MM.1S (cell line): ENCODE measurements around the gene RBMX2.

ENCODE experiments used
- DNase-seq: peaks from one replicate; pipeline ENCODE4 v3.0.0-alpha.2; 2015
- H2AFZ ChIP-seq: fragments of 300-600 bp; sonication (generic); 2 replicates; pipeline ENCODE4 v1.6.0; 2016; ENCODE audit warnings: antibody characterized with exemption, low read length
- H3F3A ChIP-seq: fragments of 300-600 bp; sonication (generic); 2 replicates; pipeline ENCODE4 v1.6.1; 2016; ENCODE audit warnings: mild to moderate bottlenecking, antibody characterized with exemption, low read length, moderate library complexity, mixed read lengths; ENCODE audit not compliant: insufficient read depth
- H3K27ac ChIP-seq: fragments of 300-600 bp; sonication (generic); 2 replicates; pipeline ENCODE4 v1.5.1; 2016; ENCODE audit warnings: mild to moderate bottlenecking, low read length
- H3K27me3 ChIP-seq: fragments of 300-600 bp; sonication (generic); replicated peaks from 2 replicates; pipeline ENCODE4 v1.6.0; 2016; ENCODE audit warnings: low read length; ENCODE audit not compliant: insufficient read depth
- H3K36me3 ChIP-seq: fragments of 300-600 bp; sonication (generic); replicated peaks from 2 replicates; pipeline ENCODE4 v1.6.1; 2016; ENCODE audit warnings: mild to moderate bottlenecking, low read length, mixed read lengths; ENCODE audit not compliant: insufficient read depth
- H3K4me1 ChIP-seq: fragments of 300-600 bp; sonication (generic); 2 replicates; pipeline ENCODE4 v1.6.1; 2016; ENCODE audit warnings: low read length, mixed read lengths
- H3K4me2 ChIP-seq: fragments of 300-600 bp; sonication (generic); 2 replicates; pipeline ENCODE4 v1.6.0; 2016; ENCODE audit warnings: low read depth, low read length
- H3K4me3 ChIP-seq: fragments of 300-600 bp; sonication (generic); 2 replicates; pipeline ENCODE4 v1.5.1; 2016; ENCODE audit warnings: low read length, mixed read lengths
- H3K79me2 ChIP-seq: fragments of 300-600 bp; sonication (generic); 2 replicates; pipeline ENCODE4 v1.6.1; 2016; ENCODE audit warnings: mixed run types, low read length, mixed read lengths
- H3K9ac ChIP-seq: fragments of 300-600 bp; sonication (generic); 2 replicates; pipeline ENCODE4 v1.6.1; 2016; ENCODE audit warnings: low read length, mixed read lengths
- H3K9me2 ChIP-seq: fragments of 300-600 bp; sonication (generic); replicated peaks from 2 replicates; pipeline ENCODE4 v1.6.1; 2016; ENCODE audit warnings: mild to moderate bottlenecking, low read length, mixed read lengths; ENCODE audit not compliant: insufficient read depth
- H3K9me3 ChIP-seq: fragments of 300-600 bp; sonication (generic); replicated peaks from 2 replicates; pipeline ENCODE4 v1.6.1; 2016; ENCODE audit warnings: mild to moderate bottlenecking, low read length, mixed read lengths; ENCODE audit not compliant: insufficient read depth
- H4K20me1 ChIP-seq: fragments of 300-600 bp; sonication (generic); 2 replicates; pipeline ENCODE4 v1.6.1; 2016; ENCODE audit warnings: mild to moderate bottlenecking, low read length, moderate library complexity, mixed read lengths; ENCODE audit not compliant: insufficient read depth
- EZH2 ChIP-seq: fragments of 300-600 bp; sonication (generic); optimal IDR thresholded peaks from 2 replicates; pipeline ENCODE3; 2017; ENCODE audit warnings: low read depth, mild to moderate bottlenecking, antibody characterized with exemption, low read length, mixed read lengths
- EZH2phosphoT487 ChIP-seq: fragments of 300-600 bp; sonication (generic); IDR thresholded peaks from 2 replicates; pipeline ENCODE4 v1.6.1; 2018; ENCODE audit warnings: antibody characterized with exemption, low read length
- TF ChIP-seq, protein P1 (sequence below): fragments of 300-600 bp; sonication (generic); IDR thresholded peaks from 2 replicates; pipeline ENCODE4 v1.5.1; 2016; ENCODE audit warnings: antibody characterized with exemption, low read length, mixed read lengths

RBMX2 gene

DNA sequence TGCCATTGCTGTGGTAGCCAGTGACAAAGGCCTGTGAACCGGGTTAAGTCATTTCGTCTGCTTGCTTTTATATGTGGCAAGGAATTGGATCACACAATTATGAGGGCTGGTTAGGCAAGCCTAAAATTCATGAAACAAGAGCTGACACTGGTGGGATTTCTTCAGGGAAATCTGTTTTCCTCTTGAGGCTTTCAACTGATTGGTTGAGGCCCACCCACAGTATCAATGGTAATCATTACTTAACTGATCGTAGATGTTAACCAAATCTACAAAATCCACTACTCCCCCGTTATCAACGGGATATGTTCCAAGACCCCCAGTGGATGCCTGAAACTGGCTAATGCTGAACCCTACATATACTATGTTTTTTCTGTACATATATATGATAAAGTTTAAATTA, 13.0 kb downstream of the RBMX2 start:
- Histone ChIP-seq H3K4me3 (no peak overlapping the region), H3K27me3 (no peaks in the 10 kb centered on the region), H3K9ac (no peak overlapping the region), H3K4me2 (no peak overlapping the region), H4K20me1 (no peaks in the 10 kb centered on the region), H3K79me2 (no peaks in the 10 kb centered on the region), H3K9me3 (no peaks in the 10 kb centered on the region), H3K4me1 (no peaks in the 10 kb centered on the region), H3K9me2 (no peaks in the 10 kb centered on the region), H2AFZ (no peak overlapping the region), H3F3A (no peaks in the 10 kb centered on the region), H3K27ac (no peak overlapping the region), H3K36me3 (no peaks in the 10 kb centered on the region)
- TF ChIP-seq, protein P1, sequence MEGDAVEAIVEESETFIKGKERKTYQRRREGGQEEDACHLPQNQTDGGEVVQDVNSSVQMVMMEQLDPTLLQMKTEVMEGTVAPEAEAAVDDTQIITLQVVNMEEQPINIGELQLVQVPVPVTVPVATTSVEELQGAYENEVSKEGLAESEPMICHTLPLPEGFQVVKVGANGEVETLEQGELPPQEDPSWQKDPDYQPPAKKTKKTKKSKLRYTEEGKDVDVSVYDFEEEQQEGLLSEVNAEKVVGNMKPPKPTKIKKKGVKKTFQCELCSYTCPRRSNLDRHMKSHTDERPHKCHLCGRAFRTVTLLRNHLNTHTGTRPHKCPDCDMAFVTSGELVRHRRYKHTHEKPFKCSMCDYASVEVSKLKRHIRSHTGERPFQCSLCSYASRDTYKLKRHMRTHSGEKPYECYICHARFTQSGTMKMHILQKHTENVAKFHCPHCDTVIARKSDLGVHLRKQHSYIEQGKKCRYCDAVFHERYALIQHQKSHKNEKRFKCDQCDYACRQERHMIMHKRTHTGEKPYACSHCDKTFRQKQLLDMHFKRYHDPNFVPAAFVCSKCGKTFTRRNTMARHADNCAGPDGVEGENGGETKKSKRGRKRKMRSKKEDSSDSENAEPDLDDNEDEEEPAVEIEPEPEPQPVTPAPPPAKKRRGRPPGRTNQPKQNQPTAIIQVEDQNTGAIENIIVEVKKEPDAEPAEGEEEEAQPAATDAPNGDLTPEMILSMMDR, result no peak
- TF ChIP-seq EZH2phosphoT487 (no peak), EZH2 (no peak)
- no peak for DNase-seq

DNA sequence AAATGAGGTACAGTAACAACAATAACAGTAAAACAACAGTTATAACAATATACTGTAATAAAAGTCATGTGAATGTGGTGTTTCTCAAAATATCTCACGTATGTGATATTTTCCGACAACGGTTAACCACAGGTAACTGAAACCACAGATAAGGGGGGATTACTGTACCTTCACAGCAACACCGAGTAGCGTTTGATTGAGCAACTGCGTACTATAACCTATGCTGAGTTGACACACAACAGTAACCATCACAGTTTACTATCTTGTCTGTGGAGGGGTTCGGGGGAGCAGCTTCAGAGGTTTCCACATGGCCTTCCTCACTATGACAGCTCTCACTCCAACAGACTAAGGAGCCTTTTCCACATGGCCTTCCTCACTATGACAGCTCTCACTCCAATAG, 13.4 kb downstream of the RBMX2 start:
- H4K20me1 ChIP-seq, result no peaks in the 10 kb centered on the region
- H3K4me1 ChIP-seq, result no peaks in the 10 kb centered on the region
- no peak overlapping the region for H3K27ac ChIP-seq
- no peaks in the 10 kb centered on the region for H3F3A ChIP-seq
- no peak for TF ChIP-seq EZH2phosphoT487
- no peak for DNase-seq
- no peak overlapping the region for H3K4me2 ChIP-seq
- no peak overlapping the region for H3K9ac ChIP-seq
- no peaks in the 10 kb centered on the region for H3K27me3 ChIP-seq
- no peaks in the 10 kb centered on the region for H3K79me2 ChIP-seq
- H3K36me3 ChIP-seq, result no peaks in the 10 kb centered on the region
- H3K9me2 ChIP-seq, result no peaks in the 10 kb centered on the region
- no peak overlapping the region for H2AFZ ChIP-seq
- H3K4me3 ChIP-seq, result no peak overlapping the region
- no peaks in the 10 kb centered on the region for H3K9me3 ChIP-seq

DNA sequence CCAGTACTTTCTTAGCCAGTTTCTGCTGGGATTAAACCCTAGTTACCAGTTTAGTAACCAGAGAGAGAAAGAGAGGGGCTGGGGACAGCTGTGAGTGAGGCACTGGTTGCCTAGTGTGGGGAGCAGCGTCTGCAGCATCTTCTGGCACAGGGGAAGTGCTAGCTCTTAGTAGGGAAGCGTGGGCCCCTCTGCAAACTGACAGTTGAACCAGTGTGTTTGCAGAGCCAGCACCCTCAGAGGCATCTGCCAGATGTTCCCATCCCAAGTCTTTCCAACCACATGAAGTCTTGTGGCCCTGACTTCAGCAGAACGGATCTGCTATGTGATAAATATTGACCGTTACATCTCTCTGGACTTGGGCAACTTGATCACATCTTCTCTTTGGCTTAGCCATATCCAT, 15.0 kb downstream of the RBMX2 start:
- Histone ChIP-seq H2AFZ (no peak overlapping the region), H3K79me2 (no peaks in the 10 kb centered on the region), H3K9me2 (no peaks in the 10 kb centered on the region), H3K36me3 (no peaks in the 10 kb centered on the region), H3K4me3 (no peak overlapping the region), H3K9ac (no peak overlapping the region), H3F3A (no peaks in the 10 kb centered on the region), H3K27ac (no peak overlapping the region), H3K27me3 (no peaks in the 10 kb centered on the region), H3K4me2 (no peak overlapping the region), H3K4me1 (no peaks in the 10 kb centered on the region), H3K9me3 (no peaks in the 10 kb centered on the region), H4K20me1 (no peaks in the 10 kb centered on the region)
- no peak for DNase-seq
- TF ChIP-seq, protein P1, result no peak
- no peak for TF ChIP-seq EZH2phosphoT487
- no peak for TF ChIP-seq EZH2

DNA sequence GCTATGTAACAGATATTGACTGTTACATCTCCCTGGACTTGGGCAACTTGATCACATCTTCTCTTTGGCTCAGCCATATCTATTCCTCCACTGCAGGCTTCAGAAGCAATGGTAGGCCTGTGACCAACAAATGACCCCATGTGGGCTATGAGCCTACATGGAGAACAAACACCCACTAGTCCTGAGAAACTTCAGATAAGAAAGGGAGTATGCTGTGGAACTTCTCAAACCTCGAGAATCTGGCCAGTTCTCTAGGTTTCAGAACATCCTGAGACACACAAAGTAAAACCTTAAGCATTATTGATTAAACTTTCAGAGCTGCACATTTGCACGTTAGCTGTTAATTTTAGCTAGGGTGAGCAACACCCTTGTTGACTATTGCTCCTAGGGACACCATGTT, 16.3 kb downstream of the RBMX2 start:
- Histone ChIP-seq H2AFZ (no peak overlapping the region), H3K9me2 (no peaks in the 10 kb centered on the region), H3K9me3 (no peaks in the 10 kb centered on the region)

More for the DNA sequence above, 16.3 kb downstream of the RBMX2 start:
- Histone ChIP-seq H3K4me3 (no peak overlapping the region), H3K27me3 (no peaks in the 10 kb centered on the region), H4K20me1 (no peaks in the 10 kb centered on the region), H3K27ac (no peak overlapping the region), H3K9ac (no peak overlapping the region), H3K36me3 (no peaks in the 10 kb centered on the region), H3F3A (no peaks in the 10 kb centered on the region), H3K4me1 (no peaks in the 10 kb centered on the region), H3K79me2 (no peaks in the 10 kb centered on the region), H3K4me2 (no peak overlapping the region)
- TF ChIP-seq EZH2 (no peak), EZH2phosphoT487 (no peak)
- TF ChIP-seq, protein P1, result no peak
- DNase-seq, result no peak
